Ramos (cell line): ENCODE results near the gene DMD.

Source experiments
- in situ Hi-C: fragments of 300-500 bp; cut with MboI; formaldehyde crosslinking; loops from one replicate; pipeline ENCODE4 v1.14.3; 2022; ENCODE audit warnings: low sequenced_read_pairs; ENCODE audit not compliant: unreplicated experiment

DMD gene

GRCh38 chrX:31820430-31821210 is 1390.7 kb downstream of the DMD start:
- in situ Hi-C loops: no loop called here

GRCh38 chrX:31819455-31819854 is 1391.9 kb downstream of the DMD start:
- in situ Hi-C loops: no loop called here

- in situ Hi-C loops: no loop called here
Measured at GRCh38 chrX:31811106-31811505, 1400.2 kb downstream of the DMD start.

- in situ Hi-C loops: no loop called here
Measured at GRCh38 chrX:31808357-31808756, 1403.0 kb downstream of the DMD start.

GRCh38 chrX:31807165-31807564 is 1404.2 kb downstream of the DMD start:
- in situ Hi-C loops: no loop called here

GRCh38 chrX:31805781-31806180 is 1405.6 kb downstream of the DMD start:
- in situ Hi-C loops: no loop called here

GRCh38 chrX:31800219-31800618 is 1411.1 kb downstream of the DMD start:
- in situ Hi-C loops: no loop called here

- in situ Hi-C loops: no loop called here
Measured at GRCh38 chrX:31796624-31797023, 1414.7 kb downstream of the DMD start.

GRCh38 chrX:31747411-31747810 is 1463.9 kb downstream of the DMD start:
- in situ Hi-C loops: no loop called here

GRCh38 chrX:31743004-31743403 is 1468.3 kb downstream of the DMD start:
- in situ Hi-C loops: no loop called here

GRCh38 chrX:31717474-31717873 is 1493.9 kb downstream of the DMD start:
- in situ Hi-C loops: no loop called here

GRCh38 chrX:31715675-31716074 is 1495.7 kb downstream of the DMD start:
- in situ Hi-C loops: no loop called here

GRCh38 chrX:31714797-31715196 is 1496.6 kb downstream of the DMD start:
- in situ Hi-C loops: no loop called here

GRCh38 chrX:31713120-31713519 is 1498.2 kb downstream of the DMD start:
- in situ Hi-C loops: no loop called here

- in situ Hi-C loops: no loop called here
Measured at GRCh38 chrX:31711166-31711565, 1500.2 kb downstream of the DMD start.

GRCh38 chrX:31708116-31708515 is 1503.2 kb downstream of the DMD start:
- in situ Hi-C loops: no loop called here

- in situ Hi-C loops: no loop called here
Measured at GRCh38 chrX:31706466-31706865, 1504.9 kb downstream of the DMD start.

- in situ Hi-C loops: no loop called here
Measured at GRCh38 chrX:31705816-31706215, 1505.5 kb downstream of the DMD start.

- in situ Hi-C loops: no loop called here
Measured at GRCh38 chrX:31704938-31705337, 1506.4 kb downstream of the DMD start.

GRCh38 chrX:31702222-31702621 is 1509.1 kb downstream of the DMD start:
- in situ Hi-C loops: no loop called here

- in situ Hi-C loops: no loop called here
Measured at GRCh38 chrX:31697294-31697916, 1513.9 kb downstream of the DMD start.

GRCh38 chrX:31679861-31680260 is 1531.5 kb downstream of the DMD start:
- in situ Hi-C loops: no loop called here
